Common myeloid progenitor, CD34-positive (primary cell): ENCODE data around the gene FCGR3A.
"Not testable (repeated sequence)": the region's sequence is repeated elsewhere in the genome, so short reads cannot be mapped to it uniquely, and the experiment has no call there.

Experiments used
- CTCF ChIA-PET: fragments of 350-600 bp; sonication (Branson Sonifier 250); formaldehyde crosslinking; loops from one replicate; lab custom pipeline; 2021; ENCODE audit warnings: antibody characterized with exemption; lab: Charles Lee
- POLR2A ChIA-PET: fragments of 350-600 bp; sonication (Branson Sonifier 250); formaldehyde crosslinking; loops from one replicate; lab custom pipeline; 2021; ENCODE audit warnings: antibody characterized with exemption; lab: Charles Lee
- DNase-seq, 3 donors: peaks; one replicate each; pipeline versions ENCODE4 v3.0.0 to v3.0.0-alpha.2; 2013
- H3K27ac ChIP-seq, 2 experiments: 1 replicate in 1 of 2; 2 replicates in 1 of 2; pipeline ENCODE4 v1.7.0; 2013; ENCODE audit warnings: inconsistent platforms in 2 of 2, low read length in 2 of 2, mild to moderate bottlenecking in 2 of 2, low read depth in 1 of 2, moderate library complexity in 1 of 2; ENCODE audit not compliant: severe bottlenecking in 2 of 2, insufficient read depth in 1 of 2, poor library complexity in 1 of 2
- H3K27me3 ChIP-seq, 5 experiments: replicated peaks in 2 of 5; 1 replicate in 3 of 5; 2 replicates in 2 of 5; pipeline versions ENCODE4 v1.6.1 to v1.7.0; 2013; ENCODE audit warnings: low read length in 4 of 5, mild to moderate bottlenecking in 2 of 5, moderate library complexity in 2 of 5, inconsistent platforms in 1 of 5; ENCODE audit not compliant: insufficient read depth in 5 of 5, control insufficient read depth in 4 of 5
- H3K36me3 ChIP-seq, 4 experiments: 1 replicate in 2 of 4; 2 replicates in 2 of 4; pipeline versions ENCODE4 v1.6.1 to v1.7.0; 2013; ENCODE audit warnings: low read length in 3 of 4, control low read depth in 1 of 4, mild to moderate bottlenecking in 1 of 4; ENCODE audit not compliant: control insufficient read depth in 4 of 4, insufficient read depth in 4 of 4
- H3K4me1 ChIP-seq, 4 experiments: 1 replicate in 3 of 4; 2 replicates in 1 of 4; pipeline versions ENCODE4 v1.6.1 to v1.7.1; 2013; ENCODE audit warnings: low read length in 3 of 4, mild to moderate bottlenecking in 3 of 4, control low read depth in 1 of 4, inconsistent platforms in 1 of 4, moderate library complexity in 1 of 4; ENCODE audit not compliant: control insufficient read depth in 4 of 4, insufficient read depth in 4 of 4; ENCODE audit errors: control extremely low read depth in 1 of 4
- H3K4me3 ChIP-seq, 7 experiments: 1 replicate in 4 of 7; 2 replicates in 3 of 7; pipeline versions ENCODE4 v1.5.1 to v1.7.0; 2013; ENCODE audit warnings: mild to moderate bottlenecking in 7 of 7, low read length in 6 of 7, moderate library complexity in 6 of 7, inconsistent platforms in 2 of 7, low read depth in 2 of 7, control low read depth in 1 of 7; ENCODE audit not compliant: insufficient read depth in 4 of 7, control insufficient read depth in 1 of 7; ENCODE audit errors: extremely low read depth in 1 of 7
- H3K9me3 ChIP-seq, 5 experiments: 1 replicate in 4 of 5; 2 replicates in 1 of 5; pipeline versions ENCODE4 v1.6.1 to v1.7.1; 2013; ENCODE audit warnings: low read length in 4 of 5, mild to moderate bottlenecking in 2 of 5, inconsistent platforms in 1 of 5, low read depth in 1 of 5, moderate library complexity in 1 of 5; ENCODE audit not compliant: control insufficient read depth in 4 of 5, insufficient read depth in 2 of 5; ENCODE audit errors: control extremely low read depth in 1 of 5
- WGBS: methylation state at CpG from one replicate; pipeline ENCODE4 v1.1.5; 2013; ENCODE audit not compliant: insufficient coverage; 5-methylcytosine and 5-hydroxymethylcytosine counted together

FCGR3A gene

GRCh38 chr1:161529463-161530104 lies 20.0 kb downstream of the FCGR3A start:
- Histone ChIP-seq H3K27me3 (peaks cover 0 to 25% (median 0%) of the 10 kb centered on the region in 5 experiments), H3K27ac (peak overlapping the region in 1 of 2 experiments; percentile 80), H3K4me3 (peak overlapping the region in 6 of 7 experiments; percentile 72 to 89 (median 74)), H3K4me1 (peaks cover 8 to 28% (median 13%) of the 10 kb centered on the region in 4 experiments)
- CTCF ChIA-PET, POLR2A ChIA-PET, H3K9me3 ChIP-seq, H3K36me3 ChIP-seq: not testable (repeated sequence)
- 27% methylated on average over 11 of the region's 19 CpGs for WGBS
- DNase-seq: peak in 2 of 3 donors; percentile 33 to 48

GRCh38 chr1:161528550-161528949 lies 21.1 kb downstream of the FCGR3A start:
- DNase-seq: peak in 2 of 3 donors; percentile 42 to 53
- Histone ChIP-seq H3K27me3 (peaks cover 0 to 25% (median 0%) of the 10 kb centered on the region in 5 experiments), H3K4me1 (peaks cover 11 to 33% (median 15%) of the 10 kb centered on the region in 4 experiments)
- H3K4me3 ChIP-seq, H3K36me3 ChIP-seq, POLR2A ChIA-PET, CTCF ChIA-PET, H3K27ac ChIP-seq, H3K9me3 ChIP-seq: not testable (repeated sequence)
- WGBS: no CpG with 5 or more reads among the region's 3 CpGs

DNA sequence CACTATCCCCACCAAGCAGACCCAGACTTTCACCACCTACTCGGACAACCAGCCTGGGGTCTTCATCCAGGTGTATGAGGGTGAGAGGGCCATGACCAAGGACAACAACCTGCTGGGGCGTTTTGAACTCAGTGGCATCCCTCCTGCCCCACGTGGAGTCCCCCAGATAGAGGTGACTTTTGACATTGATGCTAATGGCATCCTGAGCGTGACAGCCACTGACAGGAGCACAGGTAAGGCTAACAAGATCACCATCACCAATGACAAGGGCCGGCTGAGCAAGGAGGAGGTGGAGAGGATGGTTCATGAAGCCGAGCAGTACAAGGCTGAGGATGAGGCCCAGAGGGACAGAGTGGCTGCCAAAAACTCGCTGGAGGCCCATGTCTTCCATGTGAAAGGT lies 23.7 kb downstream of the FCGR3A start:
- H3K4me3 ChIP-seq, DNase-seq, POLR2A ChIA-PET, H3K9me3 ChIP-seq, CTCF ChIA-PET, H3K27ac ChIP-seq, H3K36me3 ChIP-seq: not testable (repeated sequence)
- WGBS: 74% methylated on average over 5 of the region's 7 CpGs
- H3K27me3 ChIP-seq: peaks cover 0 to 24% (median 0%) of the 10 kb centered on the region in 5 experiments
- H3K4me1 ChIP-seq: peaks cover 0 to 14% (median 12%) of the 10 kb centered on the region in 4 experiments

GRCh38 chr1:161525321-161525720 lies 24.3 kb downstream of the FCGR3A start:
- 31% methylated on average over 10 of the region's 23 CpGs for WGBS
- DNase-seq, CTCF ChIA-PET, H3K27ac ChIP-seq, POLR2A ChIA-PET, H3K36me3 ChIP-seq, H3K9me3 ChIP-seq: not testable (repeated sequence)
- peaks cover 0 to 27% (median 0%) of the 10 kb centered on the region in 5 experiments for H3K27me3 ChIP-seq
- peak overlapping the region in 4 of 7 experiments; percentile 23 to 59 (median 46) for H3K4me3 ChIP-seq
- H3K4me1 ChIP-seq: peaks cover 0 to 14% (median 12%) of the 10 kb centered on the region in 4 experiments

DNA sequence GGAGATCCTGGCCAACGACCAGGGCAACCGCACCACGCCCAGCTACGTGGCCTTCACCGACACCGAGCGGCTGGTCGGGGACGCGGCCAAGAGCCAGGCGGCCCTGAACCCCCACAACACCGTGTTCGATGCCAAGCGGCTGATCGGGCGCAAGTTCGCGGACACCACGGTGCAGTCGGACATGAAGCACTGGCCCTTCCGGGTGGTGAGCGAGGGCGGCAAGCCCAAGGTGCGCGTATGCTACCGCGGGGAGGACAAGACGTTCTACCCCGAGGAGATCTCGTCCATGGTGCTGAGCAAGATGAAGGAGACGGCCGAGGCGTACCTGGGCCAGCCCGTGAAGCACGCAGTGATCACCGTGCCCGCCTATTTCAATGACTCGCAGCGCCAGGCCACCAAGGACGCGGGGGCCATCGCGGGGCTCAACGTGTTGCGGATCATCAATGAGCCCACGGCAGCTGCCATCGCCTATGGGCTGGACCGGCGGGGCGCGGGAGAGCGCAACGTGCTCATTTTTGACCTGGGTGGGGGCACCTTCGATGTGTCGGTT lies 24.8 kb downstream of the FCGR3A start:
- H3K36me3 ChIP-seq, H3K27ac ChIP-seq, POLR2A ChIA-PET, H3K9me3 ChIP-seq: not testable (repeated sequence)
- Histone ChIP-seq H3K27me3 (peaks cover 0 to 27% (median 0%) of the 10 kb centered on the region in 5 experiments), H3K4me1 (peaks cover 0 to 12% (median 11%) of the 10 kb centered on the region in 4 experiments), H3K4me3 (peak overlapping the region; percentile 9 to 59 (median 46))
- CTCF ChIA-PET: interaction anchor here (1.6 kb wide), 1 partner anchor 40 kb away, joined by 4 read pairs; no protein-coding TSS in a partner anchor
- 0% methylated on average over 4 of the region's 55 CpGs for WGBS
- DNase-seq: peak in 1 of 3 donors; percentile 26

- H3K27ac ChIP-seq, POLR2A ChIA-PET, H3K9me3 ChIP-seq, H3K36me3 ChIP-seq: not testable (repeated sequence)
- Histone ChIP-seq H3K4me3 (peak within 1 kb of the TSS; percentile 72 to 92 (median 80)), H3K27me3 (peaks cover 0 to 29% (median 0%) of the 10 kb centered on the region in 5 experiments), H3K4me1 (peaks cover 0 to 10% (median 8%) of the 10 kb centered on the region in 4 experiments)
- WGBS: under 1% methylated on average over 46 of the region's 72 CpGs
- CTCF ChIA-PET: interaction anchor here (1.6 kb wide), 1 partner anchor 40 kb away, joined by 4 read pairs; no protein-coding TSS in a partner anchor
- DNase-seq: peak; percentile 74 to 91 (median 86)
Observed at GRCh38 chr1:161523817-161524741, 25.5 kb downstream of the FCGR3A start, which contains the start of gene HSPA6. Gene HSPA6 (plus strand): TSS chr1:161524540. CDS start chr1:161524659, 119 bp downstream.
